KMS-11 (cell line): ENCODE data around the gene SCMH1.
A peak's percentile ranks its signal among the peaks of the same experiment; 100 is the strongest.

Source experiments
- H2AFZ ChIP-seq: fragments of 200-600 bp; sonication (generic); 2 replicates; pipeline ENCODE4 v1.6.1; 2016; ENCODE audit warnings: antibody characterized with exemption, mixed run types, low read depth
- H3K27ac ChIP-seq: fragments of 200-600 bp; sonication (generic); 2 replicates; pipeline ENCODE4 v1.6.1; 2016; ENCODE audit warnings: mild to moderate bottlenecking, mixed run types
- H3K27me3 ChIP-seq: fragments of 200-600 bp; sonication (generic); 2 replicates; pipeline ENCODE4 v1.6.1; 2017; ENCODE audit warnings: mild to moderate bottlenecking, low read depth, mixed run types, moderate library complexity; ENCODE audit not compliant: insufficient read depth
- H3K36me3 ChIP-seq: fragments of 200-600 bp; sonication (generic); 2 replicates; pipeline ENCODE4 v1.6.1; 2017; ENCODE audit warnings: mild to moderate bottlenecking, mixed run types; ENCODE audit not compliant: insufficient read depth
- H3K4me1 ChIP-seq: fragments of 200-600 bp; sonication (generic); 2 replicates; pipeline ENCODE4 v1.6.1; 2016; ENCODE audit warnings: mild to moderate bottlenecking, low read depth, mixed run types; ENCODE audit not compliant: poor library complexity, severe bottlenecking
- H3K4me2 ChIP-seq: fragments of 200-600 bp; sonication (generic); 2 replicates; pipeline ENCODE4 v1.7.0; 2016; ENCODE audit warnings: mild to moderate bottlenecking, mixed run types
- H3K4me3 ChIP-seq: fragments of 200-600 bp; sonication (generic); IDR thresholded peaks from 2 replicates; pipeline ENCODE4 v1.6.1; 2017; ENCODE audit warnings: low read depth, low read length, mixed read lengths; ENCODE audit not compliant: insufficient read depth
- H3K79me2 ChIP-seq: fragments of 200-600 bp; sonication (generic); 2 replicates; pipeline ENCODE4 v1.6.1; 2016; ENCODE audit warnings: low read depth, mixed run types; ENCODE audit not compliant: insufficient read depth
- H3K9ac ChIP-seq: fragments of 200-600 bp; sonication (generic); 2 replicates; pipeline ENCODE4 v1.6.1; 2016; ENCODE audit warnings: mild to moderate bottlenecking, mixed run types
- H4K20me1 ChIP-seq: fragments of 200-600 bp; sonication (generic); 2 replicates; pipeline ENCODE4 v1.6.1; 2016; ENCODE audit warnings: mild to moderate bottlenecking, mixed run types; ENCODE audit not compliant: insufficient read depth
- TF ChIP-seq, protein P1 (sequence below): fragments of 200-600 bp; sonication (generic); conservative IDR thresholded peaks from 2 replicates; pipeline ENCODE4 v1.6.1; 2017; ENCODE audit warnings: low read depth, mild to moderate bottlenecking, antibody characterized with exemption, low read length, moderate library complexity, mixed read lengths

Gene SCMH1

DNA sequence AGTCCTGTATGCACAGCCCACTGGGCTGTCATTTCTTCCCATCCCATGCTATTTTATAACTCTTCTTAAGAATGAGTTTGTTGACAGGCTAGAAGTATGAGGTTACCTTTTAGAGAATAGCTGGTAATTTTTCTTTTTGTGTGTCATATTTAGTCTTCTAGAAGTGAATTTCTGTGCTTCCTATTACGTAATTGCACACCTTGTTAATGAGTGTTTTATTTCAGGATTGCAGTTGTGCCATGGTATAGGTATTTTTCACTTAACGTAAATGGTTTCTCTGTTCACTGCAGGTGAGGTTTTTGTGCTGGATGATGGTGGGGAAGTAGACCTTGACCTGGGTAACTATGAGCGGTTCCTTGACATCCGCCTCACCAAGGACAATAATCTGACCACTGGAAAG, 257.6 kb downstream of the SCMH1 start:
- H3K79me2 ChIP-seq: peaks cover 66% of the 10 kb centered on the region

GRCh38 chr1:40984066-40984465, 258.0 kb downstream of the SCMH1 start:
- no peak overlapping the region for H3K4me2 ChIP-seq
- H3K36me3 ChIP-seq: peaks cover 28% of the 10 kb centered on the region
- H3K4me3 ChIP-seq: no peak overlapping the region
- no peak overlapping the region for H2AFZ ChIP-seq
- no peak overlapping the region for H3K27ac ChIP-seq
- H3K4me1 ChIP-seq: peaks cover 25% of the 10 kb centered on the region
- TF ChIP-seq, protein P1, sequence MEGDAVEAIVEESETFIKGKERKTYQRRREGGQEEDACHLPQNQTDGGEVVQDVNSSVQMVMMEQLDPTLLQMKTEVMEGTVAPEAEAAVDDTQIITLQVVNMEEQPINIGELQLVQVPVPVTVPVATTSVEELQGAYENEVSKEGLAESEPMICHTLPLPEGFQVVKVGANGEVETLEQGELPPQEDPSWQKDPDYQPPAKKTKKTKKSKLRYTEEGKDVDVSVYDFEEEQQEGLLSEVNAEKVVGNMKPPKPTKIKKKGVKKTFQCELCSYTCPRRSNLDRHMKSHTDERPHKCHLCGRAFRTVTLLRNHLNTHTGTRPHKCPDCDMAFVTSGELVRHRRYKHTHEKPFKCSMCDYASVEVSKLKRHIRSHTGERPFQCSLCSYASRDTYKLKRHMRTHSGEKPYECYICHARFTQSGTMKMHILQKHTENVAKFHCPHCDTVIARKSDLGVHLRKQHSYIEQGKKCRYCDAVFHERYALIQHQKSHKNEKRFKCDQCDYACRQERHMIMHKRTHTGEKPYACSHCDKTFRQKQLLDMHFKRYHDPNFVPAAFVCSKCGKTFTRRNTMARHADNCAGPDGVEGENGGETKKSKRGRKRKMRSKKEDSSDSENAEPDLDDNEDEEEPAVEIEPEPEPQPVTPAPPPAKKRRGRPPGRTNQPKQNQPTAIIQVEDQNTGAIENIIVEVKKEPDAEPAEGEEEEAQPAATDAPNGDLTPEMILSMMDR: no peak
- peaks cover 66% of the 10 kb centered on the region for H3K79me2 ChIP-seq
- no peaks in the 10 kb centered on the region for H3K27me3 ChIP-seq
- no peak overlapping the region for H3K9ac ChIP-seq
- H4K20me1 ChIP-seq: peaks cover 21% of the 10 kb centered on the region

More for the DNA sequence above, 257.6 kb downstream of the SCMH1 start:
- no peaks in the 10 kb centered on the region for H3K27me3 ChIP-seq
- TF ChIP-seq, protein P1: no peak
- H3K27ac ChIP-seq: no peak overlapping the region
- peaks cover 25% of the 10 kb centered on the region for H3K4me1 ChIP-seq
- peaks cover 21% of the 10 kb centered on the region for H4K20me1 ChIP-seq
- H3K4me3 ChIP-seq: no peak overlapping the region
- no peak overlapping the region for H3K9ac ChIP-seq
- H3K36me3 ChIP-seq: peaks cover 28% of the 10 kb centered on the region
- H2AFZ ChIP-seq: no peak overlapping the region
- no peak overlapping the region for H3K4me2 ChIP-seq

DNA sequence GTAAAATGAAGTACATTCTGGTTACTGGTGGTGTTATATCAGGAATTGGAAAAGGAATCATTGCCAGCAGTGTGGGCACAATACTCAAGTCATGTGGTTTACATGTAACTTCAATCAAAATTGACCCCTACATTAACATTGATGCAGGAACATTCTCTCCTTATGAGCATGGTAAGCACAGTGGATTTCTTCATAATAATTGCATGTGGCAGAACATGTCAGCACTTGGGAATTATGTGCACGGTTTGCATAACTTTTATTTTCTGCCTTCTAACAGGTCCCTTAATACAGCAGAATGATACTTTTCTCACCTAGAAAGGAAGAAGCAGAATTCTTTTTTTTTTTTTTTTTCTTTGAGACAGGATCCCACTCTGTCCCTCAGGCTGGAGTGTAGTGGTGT, 258.8 kb downstream of the SCMH1 start:
- Histone ChIP-seq H3K4me3 (no peak overlapping the region), H3K27ac (no peak overlapping the region), H3K79me2 (peaks cover 66% of the 10 kb centered on the region), H3K36me3 (peaks cover 25% of the 10 kb centered on the region), H4K20me1 (peaks cover 21% of the 10 kb centered on the region), H2AFZ (no peak overlapping the region), H3K4me1 (peaks cover 25% of the 10 kb centered on the region), H3K4me2 (no peak overlapping the region), H3K9ac (no peak overlapping the region), H3K27me3 (no peaks in the 10 kb centered on the region)
- TF ChIP-seq, protein P1: no peak

DNA sequence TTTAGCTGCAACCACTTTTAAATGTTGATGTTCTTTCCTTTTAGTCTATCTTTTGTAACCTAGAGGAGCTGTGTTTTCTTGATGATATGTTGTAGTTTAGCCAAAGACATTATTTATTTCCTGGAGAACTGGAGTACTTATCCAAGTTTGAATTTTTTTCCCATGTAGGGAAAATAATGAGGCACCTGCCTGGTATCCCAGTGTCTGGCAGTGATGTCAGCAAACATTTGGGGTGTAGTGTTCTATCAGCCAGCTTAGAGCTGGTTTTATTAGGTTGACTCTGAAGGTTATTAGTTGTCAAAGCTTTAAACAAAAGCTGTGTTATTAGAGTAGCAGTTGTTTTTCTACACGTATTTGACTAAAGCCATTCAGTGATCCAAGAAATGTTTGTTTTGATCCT, 259.4 kb downstream of the SCMH1 start:
- Histone ChIP-seq H3K36me3 (peaks cover 19% of the 10 kb centered on the region), H3K27me3 (no peaks in the 10 kb centered on the region), H3K9ac (no peak overlapping the region), H3K27ac (no peak overlapping the region), H3K4me3 (no peak overlapping the region), H2AFZ (no peak overlapping the region), H3K4me1 (peaks cover 25% of the 10 kb centered on the region), H4K20me1 (peaks cover 21% of the 10 kb centered on the region), H3K4me2 (peak overlapping the region; percentile 95; the same call in 1 of the 2 replicates), H3K79me2 (peaks cover 66% of the 10 kb centered on the region)
- TF ChIP-seq, protein P1: no peak
